GM12878 (cell line): ENCODE data around the gene TFCP2L1. TPM values are rescaled to one million over a fixed set of nuclear protein-coding genes. Genes with fewer than 3 reads are reported as not detected.

Source experiments
- ATAC-seq: fragments of 200-7000 bp; cut with Tn5 transposase; 3 replicates; pipeline ENCODE4 v1.9.1; 2020; ENCODE audit warnings: mild to moderate bottlenecking, moderate library complexity
- BruUV-seq: library from RNA; stranded (reverse); fragments of 400-500 nt; replicated peaks from 2 replicates; lab custom pipeline; 2021; lab: Mats Ljungman, UMichigan
- CTCF ChIA-PET: fragments of 300-600 bp; sonication (Branson Sonifier 250); formaldehyde crosslinking; extraction: SDS; loops from one replicate; lab custom pipeline; 2021; ENCODE audit warnings: inconsistent platforms; lab: Yijun Ruan, JAX
- POLR2A ChIA-PET: fragments of 350-600 bp; formaldehyde crosslinking; extraction: SDS; loops from one replicate; lab custom pipeline; 2021; ENCODE audit warnings: inconsistent platforms; lab: Charles Lee
- RAD21 ChIA-PET: fragments of 300-600 bp; sonication (Branson Sonifier 250); formaldehyde crosslinking; loops from one replicate; lab custom pipeline; 2023; ENCODE audit warnings: antibody characterized with exemption; ENCODE audit not compliant: unreplicated experiment; lab: Charles Lee
- SMC1A ChIA-PET: fragments of 300-600 bp; sonication (Branson Sonifier 250); formaldehyde crosslinking; loops from one replicate; lab custom pipeline; 2023; ENCODE audit not compliant: unreplicated experiment, uncharacterized antibody; lab: Charles Lee
- DNase-seq: peaks from one replicate; pipeline ENCODE4 v3.0.0-alpha.2; 2011; ENCODE audit warnings: low read depth, low spot score
- FAIRE-seq: peaks from 3 replicates; lab custom pipeline; 2011; peaks lifted over from hg19 to GRCh38; lab: Jason Lieb, UNC
- H2AFZ ChIP-seq: 2 replicates; pipeline ENCODE4 v1.6.0; 2011; ENCODE audit warnings: low read depth, low read length, control low read depth; ENCODE audit not compliant: control insufficient read depth
- H3K27ac ChIP-seq: 2 replicates; pipeline ENCODE4 v1.5.1; 2011; ENCODE audit warnings: control low read depth; ENCODE audit not compliant: control insufficient read depth, insufficient read depth
- H3K27me3 ChIP-seq, 2 experiments: replicated peaks in 1 of 2; 2 replicates each; pipeline versions ENCODE4 v1.6.0 to v1.6.1; 2011; ENCODE audit warnings: low read length in 1 of 2; ENCODE audit not compliant: control insufficient read depth in 2 of 2, insufficient read depth in 2 of 2
- H3K36me3 ChIP-seq, 2 experiments: 2 replicates each; pipeline ENCODE4 v1.5.1; 2011; ENCODE audit warnings: low read length in 1 of 2; ENCODE audit not compliant: control insufficient read depth in 2 of 2, insufficient read depth in 2 of 2
- H3K4me1 ChIP-seq: 2 replicates; pipeline ENCODE4 v1.6.1; 2011; ENCODE audit warnings: mild to moderate bottlenecking, low read length, moderate library complexity, mixed read lengths; ENCODE audit not compliant: control insufficient read depth, insufficient read depth
- H3K4me2 ChIP-seq: 2 replicates; pipeline ENCODE4 v1.6.0; 2011; ENCODE audit warnings: control low read depth; ENCODE audit not compliant: control insufficient read depth, insufficient read depth
- H3K4me3 ChIP-seq: fragments of 200-600 bp; sonication (generic); 2 replicates; pipeline ENCODE4 v1.5.1; 2016
- H3K79me2 ChIP-seq: 2 replicates; pipeline ENCODE4 v1.6.0; 2011; ENCODE audit warnings: low read length; ENCODE audit not compliant: control insufficient read depth, insufficient read depth
- H3K9ac ChIP-seq: 2 replicates; pipeline ENCODE4 v1.8.0; 2011; ENCODE audit warnings: low read length, control low read depth, mixed read lengths; ENCODE audit not compliant: control insufficient read depth, insufficient read depth
- H3K9me3 ChIP-seq: replicated peaks from 3 replicates; pipeline ENCODE4 v1.5.1; 2011; ENCODE audit warnings: mild to moderate bottlenecking, low read length; ENCODE audit not compliant: control insufficient read depth, insufficient read depth
- H4K20me1 ChIP-seq: 2 replicates; pipeline ENCODE4 v1.6.0; 2011; ENCODE audit not compliant: control insufficient read depth, insufficient read depth
- ATF2 ChIP-seq: IDR thresholded peaks from 2 replicates; pipeline ENCODE4 v1.6.1; 2012; ENCODE audit warnings: low read length, inconsistent platforms
- CREB1 ChIP-seq: IDR thresholded peaks from 2 replicates; pipeline ENCODE4 v1.6.1; 2012; ENCODE audit warnings: low read depth, mild to moderate bottlenecking, inconsistent platforms
- CTCF ChIP-seq, 3 experiments: IDR thresholded peaks in 2 of 3; conservative IDR thresholded peaks in 1 of 3; 2 replicates each; pipeline ENCODE4 v1.5.1; 2011; ENCODE audit warnings: low read depth in 3 of 3, low read length in 3 of 3, mild to moderate bottlenecking in 3 of 3, control low read depth in 2 of 3, moderate library complexity in 2 of 3, inconsistent platforms in 1 of 3, mixed read lengths in 1 of 3; ENCODE audit not compliant: control insufficient read depth in 2 of 3, insufficient read depth in 1 of 3; ENCODE audit errors: extremely low read depth in 1 of 3
- EED ChIP-seq: sonication (generic); IDR thresholded peaks from 2 replicates; pipeline ENCODE4 v1.6.1; 2016; ENCODE audit warnings: antibody characterized with exemption, low read depth
- EGR1 ChIP-seq, 2 experiments: IDR thresholded peaks; 1 replicate in 1 of 2; 2 replicates in 1 of 2; pipeline ENCODE4 v1.6.1; 2011 to 2012; ENCODE audit warnings: low read depth in 2 of 2, low read length in 2 of 2, borderline replicate concordance in 1 of 2, mild to moderate bottlenecking in 1 of 2, moderate library complexity in 1 of 2
- PML ChIP-seq: IDR thresholded peaks from 2 replicates; pipeline ENCODE4 v1.6.1; 2012; ENCODE audit warnings: low read length, inconsistent platforms
- POLR2AphosphoS5 ChIP-seq: IDR thresholded peaks from 2 replicates; pipeline ENCODE4 v1.6.1; 2011; ENCODE audit warnings: mild to moderate bottlenecking, low read length, inconsistent platforms
- RUNX3 ChIP-seq: IDR thresholded peaks from 2 replicates; pipeline ENCODE4 v1.6.1; 2012; ENCODE audit warnings: low read length, inconsistent platforms
- ZBTB11 ChIP-seq: fragments of 450-650 bp; formaldehyde crosslinking; IDR thresholded peaks from 2 replicates; pipeline ENCODE4 v1.5.0; 2022; ENCODE audit warnings: mild to moderate bottlenecking, missing genetic modification characterization
- WGBS: methylation state at CpG from one replicate; pipeline ENCODE4 v1.1.6; 2016; ENCODE audit warnings: low lambda C conversion rate; ENCODE audit not compliant: insufficient replicate concordance, insufficient coverage; ENCODE audit errors: missing lambda C conversion rate; 5-methylcytosine and 5-hydroxymethylcytosine counted together
- in situ Hi-C: fragments of 300-500 bp; cut with MboI; formaldehyde crosslinking; loops from 9 replicates; pipeline ENCODE4 v1.14.3; 2018; ENCODE audit warnings: mixed read lengths
- intact Hi-C: fragments of 100-400 bp; cut with micrococcal nuclease; formaldehyde crosslinking; loops from one replicate; pipeline ENCODE4 v1.14.2; 2022; ENCODE audit not compliant: unreplicated experiment
- polyA plus RNA-seq, 11 experiments: library from polyadenylated mRNA; depleted of rRNA in 4 of 11; unstranded in 6 of 11; stranded (reverse) in 5 of 11; fragments of >200 nt; fragmentation: Nextera tagmentation in 4 of 11; fragmentation: Illumina TruSeq in 1 of 11; extraction: Ambion mirVana in 4 of 11; extraction: Trizol in 1 of 11; gene quantifications; 1 replicate in 1 of 11; 2 replicates in 10 of 11; pipeline versions ENCODE4 v1.2.1 to v1.2.3, GENCODE V29; 2011 to 2016; ENCODE audit warnings: inconsistent platforms in 2 of 11, missing spikeins in 2 of 11, low read depth in 1 of 11
- total RNA-seq, 4 experiments: library from RNA; depleted of rRNA in 3 of 4; stranded (reverse); fragments of >200 nt in 3 of 4; fragmentation: Illumina TruSeq in 1 of 4; extraction: Trizol in 1 of 4; gene quantifications; 2 replicates each; pipeline versions ENCODE4 v1.2.1 to v1.2.3, GENCODE V29; 2013 to 2021

Gene TFCP2L1
- total and polyA plus RNA-seq, 10 of the 15 experiments (the other 5 are each of a cell fraction or from before 2014, with no cell fraction given) = 0.02 to 0.21 (median 0.09) TPM; not detected in 1

- TF ChIP-seq CTCF (IDR thresholded peaks at IDR 0.05 in 2 of 3, conservative IDR thresholded peaks at IDR 0.05 in 1 of 3; ENCODE audit: control insufficient read depth in 2 of 3, extremely low read depth in 1 of 3, insufficient read depth in 1 of 3, low read depth in 3 of 3, low read length in 3 of 3) = no peak
- no peak for TF ChIP-seq PML
- TF ChIP-seq ATF2 = no peak
- TF ChIP-seq EED = no peak
- no peak for TF ChIP-seq POLR2AphosphoS5
These were observed 38.2 kb downstream of the TFCP2L1 start (continued) for GRCh38 chr2:121246704-121247255.

- no peaks in the 10 kb centered on the region for H3K4me1 ChIP-seq
- in situ Hi-C loops (no loop called here), intact Hi-C loops (no loop called here)
- ChIA-PET POLR2A (no interaction called here), SMC1A (no interaction called here), CTCF (no interaction called here), RAD21 (no interaction called here)
- H3K36me3 ChIP-seq = no peaks in the 10 kb centered on the region
- H3K4me3 ChIP-seq = no peak overlapping the region
- BruUV-seq = no TSS peak
- ATAC-seq (no peak), FAIRE-seq (no peak), DNase-seq (no peak)
- H3K79me2 ChIP-seq = no peaks in the 10 kb centered on the region
- 27% methylated on average over 4 of the region's 4 CpGs for WGBS
- no peaks in the 10 kb centered on the region for H3K9me3 ChIP-seq
- H2AFZ ChIP-seq = no peak overlapping the region
- no peak overlapping the region for H3K4me2 ChIP-seq
- no peak overlapping the region for H3K9ac ChIP-seq
- TF ChIP-seq EGR1 (IDR thresholded peaks at IDR 0.05; ENCODE audit: borderline replicate concordance in 1 of 2, low read depth in 2 of 2, low read length in 2 of 2) = no peak
- TF ChIP-seq ZBTB11 (CRISPR knock-in tag) = no peak
- no peak for TF ChIP-seq RUNX3
- TF ChIP-seq CREB1 = no peak
- no peaks in the 10 kb centered on the region for H4K20me1 ChIP-seq
- H3K27ac ChIP-seq = no peak overlapping the region
- H3K27me3 ChIP-seq = peaks cover 0 to 4% of the 10 kb centered on the region in 2 experiments; a peak in 3 of 4 replicates
These were observed 39.1 kb downstream of the TFCP2L1 start for GRCh38 chr2:121245913-121246312.
